Naive thymus-derived CD4-positive, alpha-beta T cell (primary cell): ENCODE data around the gene CCDC102B. TPM values are rescaled to one million over a fixed set of nuclear protein-coding genes. Genes with fewer than 3 reads are reported as not detected.
A peak's percentile ranks its signal among the peaks of the same experiment; 100 is the strongest.
"Not testable (repeated sequence)": the region's sequence is repeated elsewhere in the genome, so short reads cannot be mapped to it uniquely, and the experiment has no call there.

Experiments
- ATAC-seq: fragments of 150-1000 bp; cut with Tn5 transposase; 2 replicates; pipeline ENCODE4 v1.10.0; 2021; ENCODE audit warnings: mild to moderate bottlenecking, moderate library complexity
- CTCF ChIA-PET: fragments of 350-600 bp; sonication (Branson Sonifier 250); formaldehyde crosslinking; loops from one replicate; lab custom pipeline; 2021; ENCODE audit warnings: antibody characterized with exemption; lab: Charles Lee
- POLR2A ChIA-PET: fragments of 350-600 bp; sonication (Branson Sonifier 250); formaldehyde crosslinking; loops from one replicate; lab custom pipeline; 2021; ENCODE audit warnings: antibody characterized with exemption, inconsistent platforms; lab: Charles Lee
- DNase-seq, 9 donors: peaks; one replicate each; pipeline versions ENCODE4 v3.0.0 to v3.0.0-alpha.2; 2020 to 2022; ENCODE audit warnings: mixed read lengths in 1 of 9
- H3K27ac ChIP-seq: one replicate; pipeline ENCODE4 v1.7.0; 2013; ENCODE audit warnings: mild to moderate bottlenecking, low read depth, low read length, moderate library complexity
- H3K27me3 ChIP-seq, 2 donors: one replicate each; pipeline ENCODE4 v1.7.0; 2013; ENCODE audit warnings: low read length in 2 of 2, mild to moderate bottlenecking in 2 of 2, moderate library complexity in 2 of 2; ENCODE audit not compliant: control insufficient read depth in 2 of 2, insufficient read depth in 2 of 2
- H3K36me3 ChIP-seq, 3 experiments: 1 replicate in 2 of 3; 2 replicates in 1 of 3; pipeline ENCODE4 v1.7.0; 2013; ENCODE audit warnings: low read length in 3 of 3, mild to moderate bottlenecking in 3 of 3, moderate library complexity in 1 of 3; ENCODE audit not compliant: insufficient read depth in 3 of 3, control insufficient read depth in 2 of 3
- H3K4me1 ChIP-seq, 2 donors: one replicate each; pipeline ENCODE4 v1.7.0; 2013; ENCODE audit warnings: low read length in 2 of 2, mild to moderate bottlenecking in 2 of 2, moderate library complexity in 1 of 2; ENCODE audit not compliant: control insufficient read depth in 2 of 2, insufficient read depth in 2 of 2
- H3K4me3 ChIP-seq: 2 replicates; pipeline ENCODE4 v1.7.0; 2013; ENCODE audit warnings: mild to moderate bottlenecking, low read length
- H3K9me3 ChIP-seq, 3 experiments: 1 replicate in 2 of 3; 2 replicates in 1 of 3; pipeline ENCODE4 v1.7.0; 2013; ENCODE audit warnings: low read length in 3 of 3; ENCODE audit not compliant: control insufficient read depth in 2 of 3
- H3K27ac Mint-ChIP-seq, 9 donors: one replicate each; pipeline ENCODE4 v1.8.0; 2020 to 2022; ENCODE audit warnings: mixed read lengths in 9 of 9, mild to moderate bottlenecking in 8 of 9, moderate library complexity in 5 of 9, inconsistent platforms in 2 of 9
- H3K27me3 Mint-ChIP-seq, 5 donors: one replicate each; pipeline ENCODE4 v1.8.0; 2021 to 2022; ENCODE audit warnings: mixed read lengths in 5 of 5, mild to moderate bottlenecking in 1 of 5
- H3K36me3 Mint-ChIP-seq, 5 donors: one replicate each; pipeline ENCODE4 v1.8.0; 2020 to 2022; ENCODE audit warnings: mixed read lengths in 5 of 5, mild to moderate bottlenecking in 3 of 5, inconsistent platforms in 1 of 5
- H3K4me1 Mint-ChIP-seq, 7 donors: one replicate each; pipeline ENCODE4 v1.8.0; 2020 to 2022; ENCODE audit warnings: mixed read lengths in 7 of 7, mild to moderate bottlenecking in 3 of 7, inconsistent platforms in 1 of 7
- H3K4me3 Mint-ChIP-seq, 10 donors: one replicate each; pipeline ENCODE4 v1.8.0; 2020 to 2022; ENCODE audit warnings: mild to moderate bottlenecking in 10 of 10, mixed read lengths in 10 of 10, moderate library complexity in 6 of 10, inconsistent platforms in 2 of 10
- H3K9me3 Mint-ChIP-seq, 11 donors: one replicate each; pipeline ENCODE4 v1.8.0; 2020 to 2022; ENCODE audit warnings: mixed read lengths in 11 of 11, mild to moderate bottlenecking in 4 of 11, inconsistent platforms in 1 of 11, moderate library complexity in 1 of 11
- intact Hi-C, 2 donors: fragments of 100-400 bp; cut with micrococcal nuclease; formaldehyde crosslinking; loops; one replicate each; pipeline ENCODE4 v1.15.1; 2023
- polyA plus RNA-seq, 2 donors: library from polyadenylated mRNA; unstranded; fragments of 300-500 nt; fragmentation: Illumina TruSeq; gene quantifications; one replicate each; pipeline ENCODE4 v1.2.3, GENCODE V29; 2021
- total RNA-seq, 6 experiments: library from RNA in 5 of 6; stranded (reverse) in 5 of 6; gene quantifications; 1 replicate in 5 of 6; 2 replicates in 1 of 6; pipeline ENCODE4 v1.2.3 and lab custom pipeline; 2021 to 2026

The CCDC102B gene
- total and polyA plus RNA-seq, 7 experiments from 2014 or later = 2.7 to 10.9 (median 6.4) TPM

DNA sequence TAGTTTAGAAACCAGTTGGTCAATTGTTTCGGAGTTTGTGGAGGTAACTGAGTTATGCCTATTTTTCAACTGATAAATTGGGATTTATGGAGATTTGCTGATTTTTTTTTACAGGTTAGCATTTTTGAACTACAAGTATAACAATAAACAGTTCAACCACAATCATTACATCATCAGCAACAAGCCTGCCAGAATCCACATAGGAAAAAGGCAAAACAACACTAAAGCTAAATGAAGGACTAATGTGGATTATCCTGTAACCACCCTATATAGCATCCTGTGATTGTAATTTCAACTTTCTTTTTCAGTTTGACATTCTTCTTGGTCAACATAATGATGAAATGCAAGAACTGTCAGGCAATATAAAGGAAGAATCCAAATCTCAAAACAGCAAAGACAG, 76.5 kb downstream of the CCDC102B start:
- no peaks in the 10 kb centered on the region for H3K27me3 ChIP-seq
- peaks cover 0 to 3% (median 0%) of the 10 kb centered on the region in 5 donors for H3K27me3 Mint-ChIP-seq
- intact Hi-C loops = no loop called here
- no peaks in the 10 kb centered on the region for H3K9me3 ChIP-seq
- H3K27ac ChIP-seq = no peak overlapping the region
- peaks cover 0 to 2% (median 0%) of the 10 kb centered on the region in 11 donors for H3K9me3 Mint-ChIP-seq
- H3K4me3 ChIP-seq = no peak overlapping the region
- ATAC-seq (no peak), DNase-seq (no peak)
- peaks cover 0 to 12% (median 7%) of the 10 kb centered on the region in 5 donors for H3K36me3 Mint-ChIP-seq
- CTCF ChIA-PET = no interaction called here
- no peak overlapping the region for H3K27ac Mint-ChIP-seq
- POLR2A ChIA-PET = no interaction called here
- no peaks in the 10 kb centered on the region for H3K4me1 Mint-ChIP-seq
- H3K4me1 ChIP-seq = no peaks in the 10 kb centered on the region
- H3K4me3 Mint-ChIP-seq = no peak overlapping the region
- H3K36me3 ChIP-seq = no peaks in the 10 kb centered on the region

DNA sequence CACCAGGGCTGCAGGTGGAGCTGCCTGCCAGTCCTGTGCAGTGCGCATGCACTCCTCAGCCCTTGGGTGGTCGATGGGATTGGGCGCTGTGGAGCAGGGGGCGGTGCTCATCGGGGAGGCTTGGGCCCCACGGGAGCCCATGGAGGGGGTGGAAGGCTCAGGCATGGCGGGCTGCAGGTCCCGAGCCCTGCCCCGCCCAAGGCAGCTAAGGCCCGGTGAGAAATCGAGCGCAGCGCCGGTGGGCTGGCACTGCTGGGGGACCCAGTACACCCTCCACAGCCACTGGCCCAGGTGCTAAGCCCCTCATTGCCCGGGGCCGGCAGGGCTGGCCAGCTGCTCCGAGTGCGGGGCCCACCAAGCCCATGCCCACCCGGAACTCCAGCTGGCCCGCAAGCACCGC, 82.1 kb downstream of the CCDC102B start:
- H3K27ac Mint-ChIP-seq, H3K4me1 Mint-ChIP-seq, H3K4me3 Mint-ChIP-seq, H3K9me3 ChIP-seq, H3K9me3 Mint-ChIP-seq, CTCF ChIA-PET, H3K27me3 Mint-ChIP-seq, H3K27me3 ChIP-seq, H3K36me3 ChIP-seq, POLR2A ChIA-PET, H3K27ac ChIP-seq, ATAC-seq, H3K4me3 ChIP-seq, intact Hi-C loops, DNase-seq, H3K4me1 ChIP-seq: not testable (repeated sequence)
- H3K36me3 Mint-ChIP-seq = peaks cover 0 to 15% (median 7%) of the 10 kb centered on the region in 5 donors

- Histone ChIP-seq H3K36me3 (no peaks in the 10 kb centered on the region), H3K4me3 (no peak overlapping the region), H3K4me1 (no peaks in the 10 kb centered on the region), H3K27me3 (no peaks in the 10 kb centered on the region), H3K27ac (no peak overlapping the region), H3K9me3 (no peaks in the 10 kb centered on the region)
- Mint-ChIP-seq H3K27ac (no peak overlapping the region), H3K4me3 (no peak overlapping the region), H3K9me3 (no peaks in the 10 kb centered on the region), H3K27me3 (no peaks in the 10 kb centered on the region), H3K36me3 (peaks cover 0 to 7% (median 0%) of the 10 kb centered on the region in 5 donors), H3K4me1 (no peaks in the 10 kb centered on the region)
- CTCF ChIA-PET = no interaction called here
- POLR2A ChIA-PET = no interaction called here
- intact Hi-C loops = no loop called here
- DNase-seq (no peak), ATAC-seq (no peak)
These were observed 89.5 kb downstream of the CCDC102B start for GRCh38 chr18:68887410-68887809.

DNA sequence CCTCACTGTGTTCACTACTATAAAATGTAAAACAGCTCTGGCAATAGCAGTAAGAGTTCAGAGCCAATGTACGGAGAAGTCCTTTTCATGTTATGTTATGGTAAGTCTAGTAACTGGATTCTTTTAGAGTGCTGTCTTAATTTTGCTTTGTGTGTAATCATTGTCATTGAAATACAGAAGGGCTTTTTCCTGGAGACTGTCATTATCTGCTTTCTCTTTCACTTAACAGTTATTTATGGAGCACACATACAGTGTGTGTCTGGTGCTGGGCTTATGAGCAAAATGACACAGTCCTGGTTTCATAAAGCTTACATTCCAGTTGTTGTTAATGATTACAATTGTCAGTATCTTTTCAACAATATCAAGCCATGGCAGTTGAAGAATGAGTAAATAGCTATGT, 95.5 kb downstream of the CCDC102B start:
- no peaks in the 10 kb centered on the region for H3K4me1 Mint-ChIP-seq
- H3K27me3 Mint-ChIP-seq = no peaks in the 10 kb centered on the region
- Histone ChIP-seq H3K27ac (no peak overlapping the region), H3K27me3 (no peaks in the 10 kb centered on the region), H3K9me3 (no peaks in the 10 kb centered on the region), H3K36me3 (no peaks in the 10 kb centered on the region), H3K4me3 (no peak overlapping the region), H3K4me1 (no peaks in the 10 kb centered on the region)
- no peak overlapping the region for H3K4me3 Mint-ChIP-seq
- no peak for DNase-seq
- intact Hi-C loops = no loop called here
- ChIA-PET CTCF (no interaction called here), POLR2A (no interaction called here)
- no peak overlapping the region for H3K27ac Mint-ChIP-seq
- H3K9me3 Mint-ChIP-seq = no peaks in the 10 kb centered on the region
- no peak for ATAC-seq
- peaks cover 0 to 8% (median 0%) of the 10 kb centered on the region in 5 donors for H3K36me3 Mint-ChIP-seq

- Histone ChIP-seq H3K36me3 (no peaks in the 10 kb centered on the region), H3K9me3 (no peaks in the 10 kb centered on the region), H3K27me3 (no peaks in the 10 kb centered on the region), H3K4me1 (no peaks in the 10 kb centered on the region), H3K27ac (no peak overlapping the region), H3K4me3 (no peak overlapping the region)
- intact Hi-C loops = no loop called here
- Mint-ChIP-seq H3K27ac (peak overlapping the region in 1 of 9 donors; percentile 27), H3K36me3 (peaks cover 0 to 4% (median 0%) of the 10 kb centered on the region in 5 donors), H3K4me1 (no peaks in the 10 kb centered on the region), H3K4me3 (no peak overlapping the region), H3K9me3 (no peaks in the 10 kb centered on the region), H3K27me3 (no peaks in the 10 kb centered on the region)
- POLR2A ChIA-PET = no interaction called here
- ATAC-seq (no peak), DNase-seq (no peak)
- CTCF ChIA-PET = no interaction called here
These were observed 99.4 kb downstream of the CCDC102B start for GRCh38 chr18:68897286-68897685.

- no peaks in the 10 kb centered on the region for H3K9me3 ChIP-seq
- ChIA-PET POLR2A (no interaction called here), CTCF (no interaction called here)
- no peak for ATAC-seq
- Mint-ChIP-seq H3K9me3 (peaks cover 0 to 9% (median 0%) of the 10 kb centered on the region in 11 donors), H3K4me3 (no peak overlapping the region), H3K4me1 (peaks cover 0 to 15% (median 5%) of the 10 kb centered on the region in 7 donors), H3K27ac (no peak overlapping the region), H3K27me3 (no peaks in the 10 kb centered on the region), H3K36me3 (no peaks in the 10 kb centered on the region)
- H3K36me3 ChIP-seq = no peaks in the 10 kb centered on the region
- DNase-seq = no peak
- intact Hi-C loops = no loop called here
- H3K4me3 ChIP-seq = no peak overlapping the region
- H3K4me1 ChIP-seq = no peaks in the 10 kb centered on the region
- H3K27me3 ChIP-seq = no peaks in the 10 kb centered on the region
- H3K27ac ChIP-seq = no peak overlapping the region
These were observed 111.7 kb downstream of the CCDC102B start for GRCh38 chr18:68909579-68909978.

DNA sequence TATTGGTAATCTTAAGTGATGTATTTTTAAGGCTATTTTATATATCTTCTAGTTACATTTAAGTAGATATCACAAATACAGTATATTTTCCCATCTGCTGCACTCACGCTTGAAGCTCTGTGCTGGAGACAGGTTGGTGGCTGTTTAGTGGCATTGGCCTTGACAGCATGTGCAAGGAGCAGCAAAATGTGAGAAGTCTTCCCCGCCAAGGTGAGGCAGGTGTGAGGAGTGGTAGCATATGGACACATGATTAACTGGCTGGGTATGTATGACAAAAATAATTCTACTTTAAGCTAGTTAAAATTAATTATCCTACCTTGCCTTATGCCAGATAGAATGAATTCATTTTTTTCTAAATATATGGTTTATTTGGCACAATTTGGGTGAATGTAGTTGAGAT, 117.2 kb downstream of the CCDC102B start:
- ChIA-PET CTCF (no interaction called here), POLR2A (no interaction called here)
- Histone ChIP-seq H3K4me3 (no peak overlapping the region), H3K27ac (no peak overlapping the region), H3K36me3 (no peaks in the 10 kb centered on the region), H3K27me3 (no peaks in the 10 kb centered on the region), H3K9me3 (no peaks in the 10 kb centered on the region), H3K4me1 (no peaks in the 10 kb centered on the region)
- H3K4me3 Mint-ChIP-seq = no peak overlapping the region
- H3K4me1 Mint-ChIP-seq = peaks cover 0 to 15% (median 5%) of the 10 kb centered on the region in 7 donors
- ATAC-seq = no peak
- peaks cover 0 to 9% (median 0%) of the 10 kb centered on the region in 11 donors for H3K9me3 Mint-ChIP-seq
- no peaks in the 10 kb centered on the region for H3K27me3 Mint-ChIP-seq
- DNase-seq = no peak
- no peaks in the 10 kb centered on the region for H3K36me3 Mint-ChIP-seq
- intact Hi-C loops = no loop called here
- H3K27ac Mint-ChIP-seq = no peak overlapping the region
